ENCODE data around the gene HEG1.

DNA sequence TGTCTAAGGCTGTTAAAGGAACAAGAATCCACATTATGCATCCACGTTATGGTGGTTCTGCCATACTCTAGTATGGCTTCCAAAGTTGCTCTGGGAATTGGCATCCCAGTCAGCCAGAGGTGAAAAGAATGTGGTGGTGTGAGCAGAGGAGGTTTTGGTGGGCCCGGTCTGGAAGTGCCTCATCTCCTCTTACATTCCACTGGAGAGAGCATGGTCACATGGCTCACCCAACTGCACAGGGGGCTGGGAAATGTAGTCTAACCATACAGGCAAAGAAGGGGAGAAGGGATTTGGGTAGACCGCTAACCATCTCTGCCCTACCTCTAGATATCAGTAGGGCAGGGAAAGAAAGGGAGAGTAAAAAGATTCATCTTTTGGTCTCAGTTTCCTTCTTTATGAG lies 3.2 kb upstream of the HEG1 start:
- TF ChIP-seq CTCF (IDR thresholded peaks at IDR 0.05; ENCODE audit: low read length) (no peak), EZH2 (optimal IDR thresholded peaks at IDR 0.05; ENCODE audit: low read depth, low read length) (no peak), EZH2phosphoT487 (IDR thresholded peaks at IDR 0.05; ENCODE audit: low read length) (no peak)
